HepG2 (cell line): Measurements from ENCODE around the gene HSF4. TPM values are rescaled to one million over a fixed set of nuclear protein-coding genes. Genes with fewer than 3 reads are reported as not detected.

ENCODE experiments used
- AHDC1 ChIP-seq: sonication (generic); formaldehyde crosslinking; IDR thresholded peaks from 2 replicates; pipeline ENCODE4 v1.5.1; 2020; ENCODE audit warnings: mild to moderate bottlenecking, missing genetic modification reagents, borderline replicate concordance
- ARNTL ChIP-seq: sonication (generic); formaldehyde crosslinking; IDR thresholded peaks from 2 replicates; pipeline ENCODE4 v1.4.0; 2020; ENCODE audit warnings: mild to moderate bottlenecking, missing genetic modification reagents
- HNF1B ChIP-seq: sonication (generic); formaldehyde crosslinking; IDR thresholded peaks from 2 replicates; pipeline ENCODE4 v1.5.1; 2020; ENCODE audit warnings: mild to moderate bottlenecking, moderate library complexity, missing genetic modification reagents
- JUND ChIP-seq: sonication (generic); formaldehyde crosslinking; IDR thresholded peaks from 2 replicates; pipeline ENCODE4 v1.8.0; 2022; ENCODE audit warnings: mild to moderate bottlenecking, missing genetic modification reagents
- LCORL ChIP-seq, 2 experiments: fragments of 450-650 bp in 1 of 2; sonication (generic) in 1 of 2; formaldehyde crosslinking in 1 of 2; IDR thresholded peaks; 2 replicates each; pipeline versions ENCODE4 v1.5.0 to v1.6.1; 2017 to 2020; ENCODE audit warnings: antibody characterized with exemption in 1 of 2, missing genetic modification reagents in 1 of 2
- NFIC ChIP-seq: IDR thresholded peaks from 2 replicates; pipeline ENCODE4 v1.6.1; 2012; ENCODE audit warnings: mild to moderate bottlenecking, low read length, inconsistent platforms
- NPAS2 ChIP-seq: sonication (generic); formaldehyde crosslinking; IDR thresholded peaks from 2 replicates; pipeline ENCODE4 v1.8.0; 2022; ENCODE audit warnings: mild to moderate bottlenecking, missing genetic modification reagents, borderline replicate concordance
- RELA ChIP-seq: sonication (generic); formaldehyde crosslinking; IDR thresholded peaks from 2 replicates; pipeline ENCODE4 v1.4.0; 2020; ENCODE audit warnings: missing genetic modification reagents
- SIN3B ChIP-seq: fragments of 150-350 bp; IDR thresholded peaks from 2 replicates; pipeline ENCODE4 v1.6.1; 2014; ENCODE audit warnings: low read length
- TBX2 ChIP-seq: sonication (generic); formaldehyde crosslinking; IDR thresholded peaks from 2 replicates; pipeline ENCODE4 v1.5.0; 2020; ENCODE audit warnings: missing genetic modification reagents, mild to moderate bottlenecking, borderline replicate concordance
- TP53 ChIP-seq: sonication (generic); formaldehyde crosslinking; conservative IDR thresholded peaks from 2 replicates; pipeline ENCODE4 v1.4.0; 2020; ENCODE audit warnings: missing genetic modification reagents
- ZBTB3 ChIP-seq: sonication (generic); formaldehyde crosslinking; IDR thresholded peaks from 2 replicates; pipeline ENCODE4 v1.4.0; 2020; ENCODE audit warnings: low read depth, mild to moderate bottlenecking, moderate library complexity, missing genetic modification reagents, borderline replicate concordance
- ZNF251 ChIP-seq: sonication (generic); formaldehyde crosslinking; IDR thresholded peaks from 2 replicates; pipeline ENCODE4 v1.9.0; 2021; ENCODE audit warnings: mild to moderate bottlenecking, missing genetic modification reagents
- ZNF292 ChIP-seq: sonication (generic); formaldehyde crosslinking; IDR thresholded peaks from 2 replicates; pipeline ENCODE4 v1.8.1; 2022; ENCODE audit warnings: mild to moderate bottlenecking, low read depth, missing genetic modification reagents, borderline replicate concordance
- ZNF329 ChIP-seq: sonication (generic); formaldehyde crosslinking; IDR thresholded peaks from 2 replicates; pipeline ENCODE4 v1.9.0; 2021; ENCODE audit warnings: low read depth, mild to moderate bottlenecking, missing genetic modification reagents
- ZNF496 ChIP-seq: sonication (generic); formaldehyde crosslinking; IDR thresholded peaks from 2 replicates; pipeline ENCODE4 v1.8.1; 2023; ENCODE audit warnings: mild to moderate bottlenecking, moderate library complexity, missing genetic modification reagents; ENCODE audit not compliant: insufficient replicate concordance
- ZNF549 ChIP-seq: sonication (generic); formaldehyde crosslinking; IDR thresholded peaks from 2 replicates; pipeline ENCODE4 v1.5.0; 2020; ENCODE audit warnings: missing genetic modification reagents
- ZNF703 ChIP-seq: sonication (generic); formaldehyde crosslinking; IDR thresholded peaks from 2 replicates; pipeline ENCODE4 v1.5.1; 2020; ENCODE audit warnings: missing genetic modification reagents, mild to moderate bottlenecking, moderate library complexity, borderline replicate concordance
- ZNF770 ChIP-seq: sonication (generic); formaldehyde crosslinking; IDR thresholded peaks from 2 replicates; pipeline ENCODE4 v1.5.0; 2020; ENCODE audit warnings: mild to moderate bottlenecking, missing genetic modification reagents
- polyA plus RNA-seq, 8 experiments: library from polyadenylated mRNA; depleted of rRNA in 3 of 8; stranded (reverse) in 7 of 8; unstranded in 1 of 8; fragments of >200 nt; fragmentation: Illumina TruSeq in 4 of 8; extraction: Trizol in 4 of 8; gene quantifications; 2 replicates each; pipeline versions ENCODE4 v1.2.1 to v1.2.3, GENCODE V29; 2011 to 2016; ENCODE audit warnings: low read depth in 4 of 8, missing spikeins in 1 of 8, mixed read lengths in 1 of 8; ENCODE audit not compliant: insufficient read depth in 1 of 8
- total RNA-seq, 5 experiments: library from RNA; depleted of rRNA; stranded (reverse); fragments of >200 nt; fragmentation: Illumina TruSeq; extraction: Trizol; gene quantifications; 2 replicates each; pipeline ENCODE4 v1.2.3, GENCODE V29; 2016; ENCODE audit warnings: low read depth in 1 of 5

HSF4 gene
- total and polyA plus RNA-seq, 2 of the 13 experiments (the other 11 are each of a cell fraction or from before 2014, with no cell fraction given), result 3.5 to 16.9 TPM

GRCh38 chr16:67184995-67185650, 20.6 kb downstream of the HSF4 start (continued):
- TF ChIP-seq ZNF770 (CRISPR knock-in tag), result peak; percentile 40; the same call in 1 of the 2 replicates
- peak; percentile 77 for TF ChIP-seq HNF1B (CRISPR knock-in tag)
- no peak for TF ChIP-seq ZNF703 (CRISPR knock-in tag)
- no peak for TF ChIP-seq LCORL (IDR thresholded peaks at IDR 0.05)
- peak; percentile 82 for TF ChIP-seq LCORL (CRISPR knock-in tag; IDR thresholded peaks at IDR 0.05)
- no peak for TF ChIP-seq ZBTB3
- TF ChIP-seq ZNF292, result peak; percentile 58; the same call in 1 of the 2 replicates
- no peak for TF ChIP-seq ZNF251 (CRISPR knock-in tag)
- peak; percentile 63; the same call in 1 of the 2 replicates for TF ChIP-seq SIN3B
- 0 out of 2 replicates have a peak, but pooled peaks have one; percentile 87 for TF ChIP-seq RELA (CRISPR knock-in tag)
- peak; percentile 52; the same call in 1 of the 2 replicates for TF ChIP-seq JUND (CRISPR knock-in tag)
- no peak for TF ChIP-seq ZNF496 (CRISPR knock-in tag)
- 0 out of 2 replicates have a peak, but pooled peaks have one; percentile 44 for TF ChIP-seq ZNF549
- 0 out of 2 replicates have a peak, but pooled peaks have one; percentile 31 for TF ChIP-seq AHDC1 (CRISPR knock-in tag)
- peak; percentile 76 for TF ChIP-seq ARNTL (CRISPR knock-in tag)
- TF ChIP-seq TBX2 (CRISPR knock-in tag), result peak; percentile 80
- no peak for TF ChIP-seq NFIC
- no peak for TF ChIP-seq NPAS2 (CRISPR knock-in tag)
- no peak; the same call in 1 of the 2 replicates for TF ChIP-seq TP53 (CRISPR knock-in tag)
- peak; percentile 89 for TF ChIP-seq ZNF329 (CRISPR knock-in tag)
